OCI-LY1 (cell line): ENCODE data around the gene TRRAP.

ENCODE experiments used
- CTCF ChIP-seq: fragments of 200-600 bp; sonication (generic), shearing (Covaris generic); IDR thresholded peaks from 2 replicates; pipeline ENCODE4 v1.5.1; 2017; ENCODE audit warnings: mild to moderate bottlenecking, antibody characterized with exemption, low read length, moderate library complexity, mixed read lengths
- EZH2 ChIP-seq: fragments of 200-600 bp; sonication (generic), shearing (Covaris generic); IDR thresholded peaks from 2 replicates; pipeline ENCODE4 v1.8.0; 2017; ENCODE audit warnings: borderline replicate concordance, mixed run types, mild to moderate bottlenecking, antibody characterized with exemption, low read length, moderate library complexity, mixed read lengths

GRCh38 chr7:98922392-98923187, 44.3 kb downstream of the TRRAP start:
- no peak for TF ChIP-seq CTCF
- no peak for TF ChIP-seq EZH2
